ENCODE measurements around the gene CLN6. TPM values are rescaled to one million over a fixed set of nuclear protein-coding genes. Genes with fewer than 3 reads are reported as not detected.

The CLN6 gene
- polyA plus RNA-seq, 10 donors = 14.0 to 19.6 (median 16.7) TPM

Other genes starting within 250 kb of the CLN6 start
- 10 to 100 TPM; 25.0 to 41.2 (median 28.5) TPM for gene PIAS1, start 175.4 kb downstream of the CLN6 start, polyA plus RNA-seq (ENCODE audit: insufficient read length in 10 of 10)
- 1 to 10 TPM; 6.0 to 9.3 (median 7.3) TPM for gene CALML4, start 24.4 kb downstream of the CLN6 start, polyA plus RNA-seq (ENCODE audit: insufficient read length in 10 of 10)
- 10 to 100 TPM; 31.8 to 49.4 (median 38.8) TPM for gene FEM1B, start 48.0 kb upstream of the CLN6 start, polyA plus RNA-seq (ENCODE audit: insufficient read length in 10 of 10)
- 10 to 100 TPM in 1 of 10 donors, 1 to 10 TPM in 9; 2.2 to 10.9 (median 5.7) TPM for gene ITGA11, start 202.4 kb upstream of the CLN6 start, polyA plus RNA-seq (ENCODE audit: insufficient read length in 10 of 10)